Measurements from ENCODE around the gene EIF4A2.
A peak's percentile ranks its signal among the peaks of the same experiment; 100 is the strongest.

Gene EIF4A2

DNA sequence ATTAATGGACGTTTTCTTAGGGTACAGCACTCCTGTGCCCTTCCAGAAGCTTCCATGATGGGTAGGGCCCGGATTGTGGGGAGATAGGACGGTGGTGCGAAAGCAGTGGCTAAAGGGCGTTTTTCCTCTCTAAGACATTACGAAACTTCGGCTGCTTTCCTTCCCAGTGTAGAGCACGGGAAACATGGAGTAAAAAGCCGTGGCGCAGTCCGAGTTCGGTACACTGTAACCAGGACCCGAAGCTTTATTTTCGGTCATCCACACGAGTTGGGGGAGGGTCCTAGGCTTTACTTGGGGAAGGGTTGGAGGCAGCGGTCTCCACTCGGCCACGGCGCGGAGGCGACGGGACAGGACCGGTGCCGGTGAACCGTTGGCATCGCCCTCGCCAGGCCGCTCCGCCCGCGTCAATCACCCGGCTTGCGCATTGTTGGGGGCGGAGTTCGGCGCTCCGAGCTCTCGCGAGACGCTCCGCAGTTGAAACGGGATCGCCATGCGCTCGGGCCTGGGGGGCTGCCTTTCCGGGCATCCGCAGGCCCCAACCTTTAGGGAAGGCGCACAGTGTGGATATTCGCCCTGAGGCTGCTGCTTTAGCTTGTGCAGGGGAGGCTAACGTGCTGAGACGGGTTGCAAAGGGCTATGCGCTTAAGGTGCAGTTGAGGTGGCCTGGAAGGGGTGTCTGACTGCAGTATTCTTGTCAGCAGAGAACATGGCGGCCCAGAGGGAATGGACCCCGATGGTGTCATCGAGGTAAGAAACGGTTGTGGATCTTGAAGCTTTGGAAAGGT, 546 bp downstream of the EIF4A2 start:
- Histone ChIP-seq H3K36me3 (ENCODE audit: low read depth) (peaks cover 55% of the 10 kb centered on the region), H3K4me1 (ENCODE audit: insufficient read depth, poor library complexity, severe bottlenecking) (peaks cover 14% of the 10 kb centered on the region), H3K4me3 (ENCODE audit: severe bottlenecking) (peak overlapping the region; percentile 98), H3K9me3 (ENCODE audit: severe bottlenecking) (no peaks in the 10 kb centered on the region), H3K27ac (ENCODE audit: poor library complexity, severe bottlenecking) (peak overlapping the region; percentile 91), H3K27me3 (ENCODE audit: insufficient read depth, poor library complexity, severe bottlenecking) (no peaks in the 10 kb centered on the region)
- DNase-seq (ENCODE audit: low spot score) (peak; percentile 69), ATAC-seq (ENCODE audit: low read depth) (peak; percentile 62)
- TF ChIP-seq, protein P1, sequence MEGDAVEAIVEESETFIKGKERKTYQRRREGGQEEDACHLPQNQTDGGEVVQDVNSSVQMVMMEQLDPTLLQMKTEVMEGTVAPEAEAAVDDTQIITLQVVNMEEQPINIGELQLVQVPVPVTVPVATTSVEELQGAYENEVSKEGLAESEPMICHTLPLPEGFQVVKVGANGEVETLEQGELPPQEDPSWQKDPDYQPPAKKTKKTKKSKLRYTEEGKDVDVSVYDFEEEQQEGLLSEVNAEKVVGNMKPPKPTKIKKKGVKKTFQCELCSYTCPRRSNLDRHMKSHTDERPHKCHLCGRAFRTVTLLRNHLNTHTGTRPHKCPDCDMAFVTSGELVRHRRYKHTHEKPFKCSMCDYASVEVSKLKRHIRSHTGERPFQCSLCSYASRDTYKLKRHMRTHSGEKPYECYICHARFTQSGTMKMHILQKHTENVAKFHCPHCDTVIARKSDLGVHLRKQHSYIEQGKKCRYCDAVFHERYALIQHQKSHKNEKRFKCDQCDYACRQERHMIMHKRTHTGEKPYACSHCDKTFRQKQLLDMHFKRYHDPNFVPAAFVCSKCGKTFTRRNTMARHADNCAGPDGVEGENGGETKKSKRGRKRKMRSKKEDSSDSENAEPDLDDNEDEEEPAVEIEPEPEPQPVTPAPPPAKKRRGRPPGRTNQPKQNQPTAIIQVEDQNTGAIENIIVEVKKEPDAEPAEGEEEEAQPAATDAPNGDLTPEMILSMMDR (IDR thresholded peaks at IDR 0.05; ENCODE audit: poor library complexity, severe bottlenecking), result no peak

DNA sequence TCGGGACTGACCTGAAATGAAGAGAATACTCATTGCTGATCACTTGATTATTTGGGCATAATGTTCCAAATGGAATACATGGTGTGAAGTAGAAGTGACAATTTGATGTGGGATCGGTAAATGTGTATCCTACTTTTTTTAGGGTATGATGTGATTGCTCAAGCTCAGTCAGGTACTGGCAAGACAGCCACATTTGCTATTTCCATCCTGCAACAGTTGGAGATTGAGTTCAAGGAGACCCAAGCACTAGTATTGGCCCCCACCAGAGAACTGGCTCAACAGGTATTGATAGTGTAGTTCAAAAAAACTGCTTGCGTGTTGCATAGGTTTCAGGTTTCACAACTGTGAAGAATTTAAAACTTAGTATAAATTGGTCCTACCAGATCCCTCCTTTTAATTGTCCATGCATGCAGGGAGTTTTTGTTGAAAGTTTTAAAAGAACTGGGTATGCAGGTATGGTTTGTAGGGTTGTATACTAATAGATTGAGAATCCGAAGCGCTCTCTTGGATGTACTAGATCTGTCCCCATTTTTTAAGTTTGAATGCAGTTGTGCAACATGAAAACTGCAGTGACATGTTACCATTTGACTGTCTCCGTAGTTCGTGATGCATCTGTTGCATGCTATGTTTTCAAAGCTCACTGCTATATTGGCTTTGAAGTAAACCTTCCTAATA, 1.6 kb downstream of the EIF4A2 start:
- Histone ChIP-seq H3K4me1 (ENCODE audit: insufficient read depth, poor library complexity, severe bottlenecking) (peaks cover 14% of the 10 kb centered on the region), H3K9me3 (ENCODE audit: severe bottlenecking) (no peaks in the 10 kb centered on the region), H3K27ac (ENCODE audit: poor library complexity, severe bottlenecking) (peak overlapping the region; percentile 91), H3K27me3 (ENCODE audit: insufficient read depth, poor library complexity, severe bottlenecking) (no peaks in the 10 kb centered on the region), H3K36me3 (ENCODE audit: low read depth) (peaks cover 65% of the 10 kb centered on the region), H3K4me3 (ENCODE audit: severe bottlenecking) (peak overlapping the region; percentile 98)
- ATAC-seq (ENCODE audit: low read depth) (no peak), DNase-seq (ENCODE audit: low spot score) (no peak)
- TF ChIP-seq, protein P1 (IDR thresholded peaks at IDR 0.05; ENCODE audit: poor library complexity, severe bottlenecking), result no peak

DNA sequence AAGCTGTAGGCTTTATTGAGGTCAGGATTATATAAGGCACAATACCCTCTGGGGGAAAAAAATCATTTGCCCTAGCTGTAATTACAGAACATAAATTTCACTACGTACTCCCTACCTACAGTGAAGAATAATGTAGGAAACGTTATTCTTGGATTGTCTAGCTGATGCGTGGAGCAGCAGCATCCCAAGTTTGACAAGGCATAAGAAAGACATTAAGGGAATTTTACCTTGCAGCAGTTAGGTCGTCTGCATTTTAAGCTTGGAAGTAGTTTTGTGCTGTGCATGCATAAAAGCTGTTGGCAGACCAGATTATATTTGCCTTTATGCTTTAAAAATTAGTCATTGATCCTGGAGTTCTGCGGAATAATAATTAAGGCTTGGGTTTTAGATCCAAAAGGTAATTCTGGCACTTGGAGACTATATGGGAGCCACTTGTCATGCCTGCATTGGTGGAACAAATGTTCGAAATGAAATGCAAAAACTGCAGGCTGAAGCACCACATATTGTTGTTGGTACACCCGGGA, 2.2 kb downstream of the EIF4A2 start:
- ATAC-seq (ENCODE audit: low read depth) (no peak), DNase-seq (ENCODE audit: low spot score) (no peak)
- Histone ChIP-seq H3K4me1 (ENCODE audit: insufficient read depth, poor library complexity, severe bottlenecking) (peaks cover 14% of the 10 kb centered on the region), H3K27me3 (ENCODE audit: insufficient read depth, poor library complexity, severe bottlenecking) (no peaks in the 10 kb centered on the region), H3K4me3 (ENCODE audit: severe bottlenecking) (peak overlapping the region; percentile 98), H3K27ac (ENCODE audit: poor library complexity, severe bottlenecking) (peak overlapping the region; percentile 91), H3K36me3 (ENCODE audit: low read depth) (peaks cover 71% of the 10 kb centered on the region), H3K9me3 (ENCODE audit: severe bottlenecking) (no peaks in the 10 kb centered on the region)
- TF ChIP-seq, protein P1 (IDR thresholded peaks at IDR 0.05; ENCODE audit: poor library complexity, severe bottlenecking), result no peak

DNA sequence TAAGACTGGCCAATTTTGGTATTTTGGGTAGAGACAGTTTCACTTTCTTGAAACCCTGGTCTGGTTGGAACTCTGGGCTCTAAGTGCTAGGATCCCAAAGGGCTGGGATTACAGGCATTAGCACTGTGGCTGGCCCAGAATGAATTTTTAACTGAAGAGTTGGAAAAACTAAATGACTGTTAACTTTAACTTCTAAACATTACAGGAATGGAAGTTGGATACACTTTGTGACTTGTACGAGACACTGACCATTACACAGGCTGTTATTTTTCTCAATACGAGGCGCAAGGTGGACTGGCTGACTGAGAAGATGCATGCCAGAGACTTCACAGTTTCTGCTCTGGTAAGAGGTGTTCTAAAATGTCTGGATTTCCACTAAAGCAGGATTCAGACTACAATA, 3.5 kb downstream of the EIF4A2 start:
- Histone ChIP-seq H3K36me3 (ENCODE audit: low read depth) (peaks cover 85% of the 10 kb centered on the region), H3K9me3 (ENCODE audit: severe bottlenecking) (no peaks in the 10 kb centered on the region), H3K4me3 (ENCODE audit: severe bottlenecking) (no peak overlapping the region), H3K27ac (ENCODE audit: poor library complexity, severe bottlenecking) (peak overlapping the region; percentile 91), H3K4me1 (ENCODE audit: insufficient read depth, poor library complexity, severe bottlenecking) (peaks cover 14% of the 10 kb centered on the region), H3K27me3 (ENCODE audit: insufficient read depth, poor library complexity, severe bottlenecking) (no peaks in the 10 kb centered on the region)
- TF ChIP-seq, protein P1 (IDR thresholded peaks at IDR 0.05; ENCODE audit: poor library complexity, severe bottlenecking), result no peak
- ATAC-seq (ENCODE audit: low read depth) (no peak), DNase-seq (ENCODE audit: low spot score) (no peak)

Data from RWPE2 (cell line).